Astrocyte (in vitro differentiated cells and primary cell): ENCODE results near the gene ARAP1. TPM values are rescaled to one million over a fixed set of nuclear protein-coding genes. Genes with fewer than 3 reads are reported as not detected.

Source experiments
- DNase-seq: peaks from one replicate; pipeline ENCODE4 v3.0.0-alpha.2; 2010; ENCODE audit warnings: low read depth
- FAIRE-seq: peaks from 2 replicates; lab custom pipeline; 2011; peaks lifted over from hg19 to GRCh38; lab: Jason Lieb, UNC
- H2AFZ ChIP-seq: 2 replicates; pipeline ENCODE4 v1.6.0; 2012; ENCODE audit warnings: low read depth, low read length, inconsistent platforms
- H3K27ac ChIP-seq: 2 replicates; pipeline ENCODE4 v1.5.1; 2011; ENCODE audit warnings: low read depth, low read length, inconsistent platforms
- H3K27me3 ChIP-seq: 2 replicates; pipeline ENCODE4 v1.6.0; 2011; ENCODE audit warnings: low read length, inconsistent platforms; ENCODE audit not compliant: insufficient read depth
- H3K36me3 ChIP-seq: 2 replicates; pipeline ENCODE4 v1.5.1; 2011; ENCODE audit warnings: low read length, inconsistent platforms; ENCODE audit not compliant: insufficient read depth
- H3K4me1 ChIP-seq: 2 replicates; pipeline ENCODE4 v1.5.1; 2011; ENCODE audit warnings: low read length, inconsistent platforms; ENCODE audit not compliant: insufficient read depth
- H3K4me2 ChIP-seq: 2 replicates; pipeline ENCODE4 v1.6.0; 2012; ENCODE audit warnings: low read length, inconsistent platforms
- H3K4me3 ChIP-seq: 2 replicates; pipeline ENCODE4 v1.5.1; 2011; ENCODE audit warnings: low read depth, mild to moderate bottlenecking, low read length, inconsistent platforms; ENCODE audit not compliant: insufficient read depth
- H3K79me2 ChIP-seq: 2 replicates; pipeline ENCODE4 v1.6.0; 2012; ENCODE audit warnings: mild to moderate bottlenecking, low read length, inconsistent platforms; ENCODE audit not compliant: insufficient read depth
- H3K9ac ChIP-seq: 2 replicates; pipeline ENCODE4 v1.6.0; 2012; ENCODE audit warnings: mild to moderate bottlenecking, low read length, inconsistent platforms
- H3K9me3 ChIP-seq: 2 replicates; pipeline ENCODE4 v1.5.1; 2012; ENCODE audit warnings: low read depth, mild to moderate bottlenecking, low read length, inconsistent platforms; ENCODE audit not compliant: insufficient read depth
- H4K20me1 ChIP-seq: 2 replicates; pipeline ENCODE4 v1.6.0; 2012; ENCODE audit warnings: low read length, inconsistent platforms; ENCODE audit not compliant: insufficient read depth
- H3K27ac Mint-ChIP-seq: one replicate; pipeline ENCODE4 v1.8.0; 2021; ENCODE audit warnings: mild to moderate bottlenecking, mixed read lengths; ENCODE audit not compliant: unreplicated experiment
- H3K27me3 Mint-ChIP-seq: one replicate; pipeline ENCODE4 v1.8.0; 2021; ENCODE audit warnings: low read depth, mixed read lengths; ENCODE audit not compliant: unreplicated experiment
- H3K36me3 Mint-ChIP-seq: one replicate; pipeline ENCODE4 v1.8.0; 2021; ENCODE audit warnings: low read depth, mixed read lengths; ENCODE audit not compliant: unreplicated experiment
- H3K4me1 Mint-ChIP-seq: one replicate; pipeline ENCODE4 v1.8.0; 2021; ENCODE audit warnings: low read depth, mixed read lengths; ENCODE audit not compliant: unreplicated experiment
- H3K4me3 Mint-ChIP-seq: one replicate; pipeline ENCODE4 v1.8.0; 2021; ENCODE audit warnings: mild to moderate bottlenecking, moderate library complexity, mixed read lengths; ENCODE audit not compliant: unreplicated experiment
- H3K9me3 Mint-ChIP-seq: one replicate; pipeline ENCODE4 v1.8.0; 2021; ENCODE audit warnings: mild to moderate bottlenecking, mixed read lengths; ENCODE audit not compliant: unreplicated experiment
- CTCF ChIP-seq: IDR thresholded peaks from 2 replicates; pipeline ENCODE4 v1.5.1; 2011; ENCODE audit warnings: low read depth, mild to moderate bottlenecking, inconsistent platforms, low read length, moderate library complexity; ENCODE audit not compliant: insufficient read depth
- EZH2 ChIP-seq: IDR thresholded peaks from 2 replicates; pipeline ENCODE4 v1.6.1; 2012; ENCODE audit warnings: mild to moderate bottlenecking, low read length, inconsistent platforms; ENCODE audit not compliant: insufficient read depth
- total RNA-seq: library from RNA; stranded (reverse); gene quantifications from 2 replicates; pipeline ENCODE4 v1.2.1, GENCODE V29; 2021

Gene ARAP1
- total RNA-seq, 1 donor from 2014 or later = 31.9 TPM

GRCh38 chr11:72670041-72670440 is 82.2 kb downstream of the ARAP1 start:
- H3K4me3 Mint-ChIP-seq = no peak overlapping the region
- no peaks in the 10 kb centered on the region for H3K36me3 Mint-ChIP-seq
- Histone ChIP-seq H3K27me3 (peaks cover 43% of the 10 kb centered on the region), H2AFZ (no peak overlapping the region), H3K4me2 (no peak overlapping the region), H3K9me3 (peaks cover 8% of the 10 kb centered on the region), H3K36me3 (no peaks in the 10 kb centered on the region), H3K4me1 (peaks cover 3% of the 10 kb centered on the region), H3K4me3 (no peak overlapping the region), H4K20me1 (no peaks in the 10 kb centered on the region), H3K9ac (no peak overlapping the region), H3K27ac (no peak overlapping the region), H3K79me2 (no peaks in the 10 kb centered on the region)
- DNase-seq (no peak), FAIRE-seq (no peak)
- H3K27me3 Mint-ChIP-seq = peaks cover 63% of the 10 kb centered on the region
- peaks cover 11% of the 10 kb centered on the region for H3K4me1 Mint-ChIP-seq
- TF ChIP-seq CTCF (no peak), EZH2 (no peak)
- H3K9me3 Mint-ChIP-seq = peaks cover 3% of the 10 kb centered on the region
- no peak overlapping the region for H3K27ac Mint-ChIP-seq

GRCh38 chr11:72669527-72669926 is 82.7 kb downstream of the ARAP1 start:
- Mint-ChIP-seq H3K9me3 (peaks cover 3% of the 10 kb centered on the region), H3K36me3 (no peaks in the 10 kb centered on the region), H3K4me1 (peaks cover 11% of the 10 kb centered on the region), H3K27ac (no peak overlapping the region), H3K27me3 (peaks cover 60% of the 10 kb centered on the region), H3K4me3 (no peak overlapping the region)
- H3K9me3 ChIP-seq = peaks cover 8% of the 10 kb centered on the region
- peaks cover 38% of the 10 kb centered on the region for H3K27me3 ChIP-seq
- H4K20me1 ChIP-seq = no peaks in the 10 kb centered on the region
- H2AFZ ChIP-seq = no peak overlapping the region
- H3K36me3 ChIP-seq = no peaks in the 10 kb centered on the region
- no peak overlapping the region for H3K4me3 ChIP-seq
- FAIRE-seq (no peak), DNase-seq (no peak)
- no peak for TF ChIP-seq CTCF
- TF ChIP-seq EZH2 = no peak
- H3K4me1 ChIP-seq = peaks cover 3% of the 10 kb centered on the region
- H3K9ac ChIP-seq = no peak overlapping the region
- no peak overlapping the region for H3K27ac ChIP-seq
- no peak overlapping the region for H3K4me2 ChIP-seq
- no peaks in the 10 kb centered on the region for H3K79me2 ChIP-seq

GRCh38 chr11:72668629-72669347 is 83.4 kb downstream of the ARAP1 start:
- no peak overlapping the region for H3K4me2 ChIP-seq
- no peaks in the 10 kb centered on the region for H3K36me3 ChIP-seq
- no peaks in the 10 kb centered on the region for H4K20me1 ChIP-seq
- H3K27ac Mint-ChIP-seq = no peak overlapping the region
- peaks cover 3% of the 10 kb centered on the region for H3K4me1 ChIP-seq
- H3K9ac ChIP-seq = no peak overlapping the region
- H3K9me3 Mint-ChIP-seq = peaks cover 3% of the 10 kb centered on the region
- peaks cover 9% of the 10 kb centered on the region for H3K4me1 Mint-ChIP-seq
- no peak for FAIRE-seq
- H3K27me3 ChIP-seq = peaks cover 38% of the 10 kb centered on the region
- no peaks in the 10 kb centered on the region for H3K79me2 ChIP-seq
- no peak overlapping the region for H3K27ac ChIP-seq
- H3K27me3 Mint-ChIP-seq = peaks cover 56% of the 10 kb centered on the region
- H3K36me3 Mint-ChIP-seq = no peaks in the 10 kb centered on the region
- no peak overlapping the region for H2AFZ ChIP-seq
- H3K4me3 ChIP-seq = no peak overlapping the region
- H3K4me3 Mint-ChIP-seq = no peak overlapping the region
- DNase-seq = peak; percentile 8
- TF ChIP-seq EZH2 (no peak), CTCF (no peak)
- H3K9me3 ChIP-seq = peaks cover 8% of the 10 kb centered on the region
